Upper lobe of left lung (tissue), 4 donors: ENCODE measurements around the gene NKG7.

Experiments
- CTCF ChIP-seq, 6 experiments: fragments of 450-650 bp in 4 of 6; fragments of 200-600 bp in 2 of 6; sonication (generic) in 2 of 6; IDR thresholded peaks; one replicate each; pipeline ENCODE4 v1.5.1; 2016 to 2019; ENCODE audit warnings: antibody characterized with exemption in 6 of 6
- POLR2A ChIP-seq, 4 donors: fragments of 450-650 bp; IDR thresholded peaks; one replicate each; pipeline ENCODE4 v1.5.1; 2016 to 2017; ENCODE audit warnings: antibody characterized with exemption in 4 of 4, mild to moderate bottlenecking in 2 of 4
- POLR2AphosphoS5 ChIP-seq, 2 donors: sonication (generic); formaldehyde crosslinking; IDR thresholded peaks; one replicate each; pipeline ENCODE4 v1.5.1; 2017; ENCODE audit warnings: antibody characterized with exemption in 2 of 2

DNA sequence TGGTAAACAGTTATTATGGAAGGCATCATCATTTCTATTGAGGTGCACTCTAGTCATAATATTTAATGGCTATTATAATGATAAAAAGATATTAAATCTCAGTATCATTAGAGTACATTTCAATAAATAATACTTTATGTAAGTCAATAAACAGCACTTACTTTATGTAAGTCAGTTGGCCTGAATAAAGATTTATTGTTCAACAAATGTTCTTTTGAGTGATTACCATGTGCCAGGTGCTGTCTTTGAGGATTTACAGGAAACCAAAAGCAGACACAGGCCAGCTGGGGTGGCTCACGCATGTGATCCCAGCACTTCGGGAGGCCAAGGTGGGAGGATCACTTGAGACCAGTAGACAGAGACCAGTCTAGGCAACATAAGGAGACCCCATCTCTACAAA is 5.0 kb upstream of the NKG7 start:
- TF ChIP-seq POLR2AphosphoS5 (IDR thresholded peaks at IDR 0.05): no peak
- TF ChIP-seq CTCF (IDR thresholded peaks at IDR 0.05): no peak
- no peak for TF ChIP-seq POLR2A (IDR thresholded peaks at IDR 0.05)
